Adipose tissue (tissue), 3 donors: Measurements from ENCODE around the gene EFL1. TPM values are rescaled to one million over a fixed set of nuclear protein-coding genes. Genes with fewer than 3 reads are reported as not detected.

Experiments
- H3K27ac ChIP-seq: one replicate; pipeline ENCODE4 v1.5.1; 2013; ENCODE audit warnings: low read depth, low read length
- WGBS, 3 donors: extraction: QIAGEN DNeasy Blood & Tissue Kit; methylation state at CpG; one replicate each; pipeline ENCODE4 v1.1.7; 2013; 5-methylcytosine and 5-hydroxymethylcytosine counted together
- polyA plus RNA-seq, 3 donors: library from polyadenylated mRNA; stranded (reverse); fragments of 200-250 nt; gene quantifications; one replicate each; pipeline ENCODE4 v1.2.3, GENCODE V29; 2013
- donor health status: healthy with polysubstance abuse.
- donor health status: Bipolar disorder and iron deficiency.
- donor health status: healthy.

Gene EFL1
- polyA plus RNA-seq, 3 donors = 3.5 to 5.7 (median 5.6) TPM

DNA sequence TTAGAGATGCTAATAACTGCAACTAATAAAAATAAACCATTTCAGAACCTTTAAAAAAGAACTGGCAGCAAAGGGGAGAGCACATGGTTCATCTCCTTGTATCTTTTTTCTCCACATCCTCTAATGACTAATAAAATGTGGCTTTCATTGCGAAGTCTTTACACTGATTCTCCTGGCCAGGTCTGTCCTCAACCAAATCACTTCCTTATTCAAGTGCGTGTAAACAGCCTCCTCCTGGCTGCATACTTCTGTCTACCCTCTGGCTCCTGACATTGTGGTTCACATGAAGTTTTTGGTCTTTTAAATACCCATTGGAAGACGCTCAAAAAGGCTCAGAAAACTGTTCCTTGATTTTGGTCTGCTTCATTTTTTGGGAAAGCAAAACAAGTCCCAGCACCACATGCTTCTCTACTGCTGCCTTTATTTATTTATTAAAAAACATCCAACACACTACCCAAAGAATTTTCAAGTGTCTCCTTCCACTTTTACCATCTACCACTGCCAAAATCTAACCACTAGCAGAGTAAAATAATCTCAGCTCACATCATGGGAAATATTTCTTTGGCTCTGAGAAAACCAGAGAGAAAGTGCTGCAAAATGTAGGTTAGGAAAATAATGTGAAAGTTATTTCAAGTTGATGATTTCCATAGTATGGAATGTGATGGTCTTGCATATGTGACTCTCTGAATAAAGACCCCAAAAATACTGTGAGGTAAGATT, 85.1 kb downstream of the EFL1 start:
- 63 to 89% (median 63%) methylated on average over 3 of the region's 3 CpGs for WGBS, 3 donors
- no peak overlapping the region for H3K27ac ChIP-seq

DNA sequence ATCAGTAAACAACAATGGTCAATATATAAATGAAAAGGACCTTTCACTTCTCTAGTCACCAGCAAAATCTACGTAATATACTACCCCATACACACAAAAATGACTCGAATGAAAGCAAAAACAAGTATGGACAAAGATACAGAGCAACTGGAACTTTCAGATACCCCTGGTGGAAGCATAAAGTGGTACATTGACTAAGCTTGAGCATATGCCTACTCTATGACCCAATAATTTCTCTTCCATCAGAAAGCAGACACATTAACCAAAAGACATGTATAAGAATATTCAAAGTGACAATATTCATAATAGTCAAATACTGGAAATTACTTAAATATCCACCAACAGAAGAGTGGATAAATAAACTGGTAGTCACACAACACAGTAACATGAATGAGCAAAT, 86.0 kb downstream of the EFL1 start:
- WGBS, 3 donors = 95 to 96% (median 95%) methylated on average over 2 of the region's 2 CpGs
- no peak overlapping the region for H3K27ac ChIP-seq

DNA sequence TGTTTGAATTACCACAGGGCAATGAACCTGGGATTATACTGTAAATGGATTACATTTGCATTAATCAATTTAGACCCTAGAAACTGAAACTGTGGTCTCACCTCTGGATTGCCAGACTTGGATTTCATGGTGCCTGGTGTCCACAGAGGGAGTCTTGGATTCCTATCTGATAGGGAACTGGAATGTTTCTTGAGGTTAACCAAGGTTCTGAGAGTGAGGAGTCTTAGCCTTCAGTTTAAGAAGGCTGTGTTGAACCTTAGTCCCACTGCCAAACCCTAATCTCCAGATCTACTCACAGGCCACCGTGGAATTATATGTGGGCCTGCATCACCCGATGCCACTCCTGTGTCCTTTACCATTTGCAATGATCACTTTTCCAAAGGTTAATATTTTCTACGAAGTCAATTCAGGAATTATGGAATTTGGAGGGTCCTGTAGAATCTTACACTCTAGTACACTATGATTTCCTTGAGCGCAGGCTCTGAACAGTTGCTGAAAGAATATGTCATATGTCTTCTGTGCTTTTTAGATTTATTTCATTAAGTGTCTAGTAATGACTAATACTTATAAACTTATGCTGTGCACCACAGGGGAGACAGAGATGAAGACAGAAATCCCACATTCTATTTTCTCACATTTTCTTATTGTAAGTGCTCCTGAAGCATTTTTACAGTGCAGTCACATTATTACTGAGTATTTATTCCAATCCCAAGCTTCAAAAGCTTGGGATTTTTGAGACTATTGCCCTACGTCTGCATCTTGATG, 87.9 kb downstream of the EFL1 start:
- WGBS, 3 donors = 92 to 98% (median 97%) methylated on average over 5 of the region's 5 CpGs
- H3K27ac ChIP-seq = no peak overlapping the region

DNA sequence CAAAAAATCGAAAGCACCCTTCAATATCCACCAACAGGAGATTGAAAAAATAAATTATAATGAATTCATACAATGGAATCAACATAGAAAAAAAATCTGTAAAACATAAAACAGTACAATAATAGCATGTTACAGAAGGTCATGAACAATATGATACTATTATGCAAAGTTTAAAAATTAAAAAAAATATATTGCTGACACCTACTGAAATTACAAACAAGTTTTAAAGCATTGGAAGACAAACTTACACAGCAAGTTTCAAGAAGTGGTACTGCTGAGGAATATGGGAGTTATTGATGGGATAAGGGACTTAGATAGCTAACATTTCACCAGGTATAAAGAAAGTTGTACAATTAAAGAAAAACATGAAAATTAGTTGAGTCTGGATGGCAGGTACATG, 89.4 kb downstream of the EFL1 start:
- 98 to 100% (median 99%) methylated on average over 1 of the region's 1 CpG for WGBS, 3 donors
- H3K27ac ChIP-seq = no peak overlapping the region

DNA sequence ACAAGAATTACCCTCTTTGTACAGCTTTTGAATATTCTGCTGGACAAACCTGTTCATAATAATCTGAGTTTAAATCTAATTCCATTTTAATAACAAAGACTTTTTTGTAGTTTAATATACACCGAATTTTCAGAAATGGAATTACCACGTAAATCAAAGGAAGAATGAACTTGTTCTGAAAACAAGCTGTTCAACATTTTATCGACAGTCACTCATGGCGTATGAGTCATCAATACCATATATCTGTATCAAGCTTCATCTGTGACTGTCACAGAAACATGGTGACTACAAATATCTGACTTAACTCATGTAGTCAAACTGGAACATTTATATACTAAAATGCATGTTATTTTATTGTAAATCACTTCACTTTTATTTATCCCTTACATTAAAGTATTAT, 90.0 kb downstream of the EFL1 start:
- no peak overlapping the region for H3K27ac ChIP-seq
- 96% methylated on average over 4 of the region's 4 CpGs for WGBS, 3 donors

DNA sequence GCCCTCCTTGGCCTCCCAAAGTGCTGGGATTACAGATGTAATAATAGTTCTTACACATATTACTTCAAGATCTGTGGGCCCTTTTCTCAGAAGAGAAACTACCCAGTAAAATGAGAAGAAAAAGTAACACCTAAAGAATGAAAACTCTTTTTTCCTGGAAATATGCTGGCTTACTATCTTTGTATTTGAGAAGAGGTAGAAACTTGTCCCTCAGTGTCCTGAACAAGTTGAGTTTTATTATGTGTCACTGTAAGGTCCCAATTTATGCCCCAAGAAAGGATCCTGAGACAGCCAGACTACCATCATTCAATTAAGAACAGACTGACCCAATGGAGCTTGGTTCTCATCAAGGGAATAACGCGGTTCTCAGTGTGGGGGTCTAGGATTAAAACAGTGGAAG, 93.8 kb downstream of the EFL1 start:
- 99 to 100% (median 100%) methylated on average over 2 of the region's 2 CpGs for WGBS, 3 donors
- no peak overlapping the region for H3K27ac ChIP-seq

DNA sequence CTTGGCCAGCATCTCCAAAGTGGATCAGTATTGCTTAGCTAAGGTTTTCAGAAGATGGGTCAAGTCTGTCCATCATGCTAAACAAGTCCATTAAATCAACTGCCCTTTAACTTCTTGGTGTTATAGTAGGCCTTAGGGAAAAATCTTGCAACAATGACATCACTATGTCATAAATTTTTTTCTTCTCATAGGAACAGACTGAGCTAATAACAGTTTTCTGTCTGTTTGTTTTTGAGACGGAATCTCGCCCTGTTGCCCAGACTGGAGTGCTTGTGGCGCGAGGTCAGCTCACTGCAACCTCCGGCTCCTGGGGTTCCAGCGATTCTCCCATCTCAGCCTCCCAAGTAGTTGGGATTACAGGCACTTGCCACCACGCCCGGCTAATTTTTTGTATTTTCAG, 94.2 kb downstream of the EFL1 start:
- no peak overlapping the region for H3K27ac ChIP-seq
- WGBS, 3 donors = 85 to 93% (median 88%) methylated on average over 8 of the region's 8 CpGs

DNA sequence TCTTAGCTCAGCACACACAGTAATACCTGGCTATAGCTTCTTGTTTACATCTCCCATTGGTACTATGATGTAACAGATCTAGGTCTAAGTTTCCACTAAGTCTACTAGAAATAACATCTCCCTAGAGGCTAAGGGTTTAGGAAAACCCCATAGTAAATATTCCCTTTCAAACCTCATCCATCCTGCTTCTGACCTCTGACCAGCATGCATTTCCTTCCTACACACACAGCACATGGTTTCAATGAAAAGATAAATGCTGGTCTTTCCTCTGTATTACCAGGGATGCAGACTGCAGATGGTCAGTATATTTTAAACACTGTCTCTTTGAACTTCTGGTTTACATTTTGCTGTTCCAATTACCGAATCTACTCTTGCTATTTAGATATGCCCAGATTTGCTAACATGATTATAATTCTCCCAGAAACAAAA, 96.6 kb downstream of the EFL1 start:
- 49 to 81% (median 65%) methylated on average over 1 of the region's 1 CpG for WGBS, 3 donors
- no peak overlapping the region for H3K27ac ChIP-seq

DNA sequence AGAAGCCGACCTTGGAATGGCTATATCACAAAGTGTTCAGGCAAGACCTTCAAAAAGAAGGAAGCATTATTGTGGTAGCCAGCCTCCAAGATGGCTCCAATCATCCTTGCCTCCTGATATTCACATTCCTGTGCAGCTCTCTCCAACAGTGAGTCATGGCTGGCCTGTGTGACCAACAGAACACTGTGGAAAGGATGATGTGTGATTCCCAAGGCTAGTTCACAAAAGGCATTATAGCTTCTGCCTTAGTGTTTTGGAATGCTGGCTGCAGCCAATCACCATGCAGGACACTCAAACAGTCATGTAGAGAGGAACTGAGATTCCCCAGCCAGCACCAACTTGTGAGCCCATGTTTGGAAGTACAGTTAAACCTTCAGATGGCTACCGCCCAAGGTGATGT, 102.6 kb downstream of the EFL1 start:
- WGBS, 3 donors = 97 to 98% (median 98%) methylated on average over 2 of the region's 2 CpGs
- H3K27ac ChIP-seq = no peak overlapping the region

DNA sequence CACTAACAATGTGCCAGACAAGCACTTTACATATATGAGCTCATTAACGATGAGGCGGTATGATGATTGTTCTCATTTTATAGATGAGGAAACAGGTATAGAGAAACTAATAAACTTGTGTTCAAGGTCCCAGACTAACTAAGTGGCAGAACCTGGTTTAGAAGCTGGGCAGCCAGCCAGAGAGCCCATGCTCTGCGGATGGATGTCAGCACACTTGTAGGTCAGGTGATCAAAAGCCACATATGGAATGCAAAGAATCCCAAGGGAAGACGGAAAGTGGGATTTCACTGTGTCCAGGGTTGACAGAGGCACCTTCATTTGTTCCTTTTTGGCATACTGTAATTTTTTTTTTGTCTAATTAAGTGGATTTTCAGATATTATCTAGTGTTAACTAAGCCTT, 103.7 kb downstream of the EFL1 start:
- 86 to 95% (median 94%) methylated on average over 4 of the region's 4 CpGs for WGBS, 3 donors
- no peak overlapping the region for H3K27ac ChIP-seq

DNA sequence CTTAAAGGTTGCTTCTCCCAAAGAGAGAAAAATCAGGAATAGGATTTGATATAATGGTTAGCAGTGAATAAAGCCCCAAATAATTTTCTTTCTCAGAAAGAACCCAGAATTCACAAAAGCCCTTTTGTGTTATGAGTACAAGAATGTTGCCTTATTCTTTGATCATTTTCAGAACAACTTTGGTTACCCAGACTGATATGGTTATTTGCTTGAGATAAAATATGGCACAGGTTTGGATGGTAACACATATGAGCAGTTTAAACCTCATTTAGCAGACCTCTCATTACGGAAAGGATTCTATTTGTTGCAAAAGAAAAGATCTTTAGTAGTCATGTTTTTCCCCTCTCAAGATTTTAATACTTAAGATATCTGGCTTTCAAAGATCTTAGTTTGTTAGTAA, 111.9 kb downstream of the EFL1 start:
- WGBS, 3 donors = 38 to 95% (median 93%) methylated on average over 1 of the region's 1 CpG
- no peak overlapping the region for H3K27ac ChIP-seq

DNA sequence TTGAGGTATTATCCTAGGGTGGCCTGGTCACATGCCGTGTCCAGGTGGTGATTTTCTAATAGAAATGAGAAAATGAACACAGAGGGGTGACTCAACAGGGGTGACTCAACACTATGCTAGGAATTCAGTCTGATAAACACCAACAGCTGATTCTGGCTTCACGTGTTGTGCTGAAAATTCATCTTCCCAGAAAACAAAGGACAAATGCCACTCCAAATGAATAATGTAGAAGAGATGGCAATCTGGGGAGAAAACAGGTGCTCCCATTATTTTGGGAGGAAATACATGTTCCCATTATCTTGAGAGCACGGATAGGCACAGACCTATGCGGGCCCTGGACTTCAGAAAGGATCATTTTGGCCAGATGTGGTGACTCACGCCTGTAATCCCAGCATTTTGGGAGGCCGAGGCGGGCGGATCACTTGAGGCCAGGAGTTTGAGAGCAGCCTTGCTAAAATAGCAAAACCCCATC, 115.5 kb downstream of the EFL1 start:
- H3K27ac ChIP-seq = no peak overlapping the region
- WGBS, 3 donors = 77 to 89% (median 86%) methylated on average over 8 of the region's 8 CpGs

DNA sequence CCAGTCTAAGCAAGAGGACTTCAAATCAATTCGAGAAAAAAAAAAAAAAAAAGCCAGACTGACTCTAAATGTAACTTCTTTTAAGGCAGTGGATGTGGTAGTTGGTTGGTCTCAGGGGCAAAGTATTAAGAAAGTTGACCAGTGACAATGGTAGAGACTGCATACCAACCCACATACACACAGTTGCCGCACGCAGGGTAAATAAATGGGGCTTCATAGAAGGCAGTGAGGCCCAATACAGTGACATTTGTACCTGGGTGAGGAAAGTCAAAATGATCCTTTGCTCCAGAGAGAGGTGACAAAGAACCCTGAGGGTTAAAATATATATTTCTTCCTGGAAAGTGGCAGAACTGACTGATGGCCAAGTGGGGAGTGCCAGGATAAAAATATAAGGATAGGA, 116.0 kb downstream of the EFL1 start:
- 88 to 100% (median 91%) methylated on average over 3 of the region's 3 CpGs for WGBS, 3 donors

DNA sequence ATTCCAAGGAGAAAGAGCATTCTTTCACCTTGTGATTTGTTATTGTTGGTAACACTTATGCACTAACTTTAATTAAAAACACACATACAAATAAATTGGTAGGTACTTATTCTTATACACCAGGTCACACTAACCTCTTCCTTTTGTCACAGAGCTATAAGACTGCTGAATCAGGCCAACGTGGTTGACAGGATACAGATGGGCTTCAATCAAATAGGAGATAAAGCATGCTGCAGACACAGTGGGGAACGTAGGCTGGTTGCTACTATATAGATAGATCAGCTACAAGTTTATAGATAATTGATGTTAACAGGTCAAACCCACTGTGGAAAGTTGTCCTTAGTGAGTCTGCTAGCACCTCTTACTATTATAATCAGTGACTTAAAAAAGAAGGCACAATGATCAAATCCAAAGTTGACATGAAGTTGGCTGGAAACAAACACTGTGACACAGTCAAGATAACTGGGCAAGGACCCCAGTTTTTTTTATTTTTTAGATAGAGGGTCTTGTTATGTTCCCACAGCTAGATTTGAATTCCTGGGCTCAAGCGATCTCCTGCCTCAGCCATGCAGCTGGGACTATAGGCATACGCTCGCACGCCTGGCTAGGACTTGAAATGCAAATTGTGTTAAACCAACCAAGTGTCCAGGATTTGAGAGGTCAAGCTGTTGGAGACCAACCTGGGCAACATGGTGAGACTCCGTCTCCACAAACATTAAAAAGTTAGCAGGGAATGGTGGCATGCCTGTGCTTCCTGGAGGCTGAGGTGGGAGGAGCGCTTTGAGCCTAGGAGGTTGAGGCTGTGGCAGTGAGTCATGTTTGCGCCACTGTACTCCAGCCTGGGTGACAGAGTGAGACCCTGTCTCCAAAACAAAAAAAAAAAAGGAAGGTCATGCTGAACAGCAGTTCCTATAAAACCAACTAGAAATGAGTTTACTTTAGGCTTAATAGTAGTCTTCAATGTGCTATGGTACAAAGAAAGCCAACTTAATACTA, 118.8 kb downstream of the EFL1 start:
- H3K27ac ChIP-seq = no peak overlapping the region
- WGBS, 3 donors = 87 to 92% (median 88%) methylated on average over 9 of the region's 9 CpGs

More for the DNA sequence above, 116.0 kb downstream of the EFL1 start:
- no peak overlapping the region for H3K27ac ChIP-seq

DNA sequence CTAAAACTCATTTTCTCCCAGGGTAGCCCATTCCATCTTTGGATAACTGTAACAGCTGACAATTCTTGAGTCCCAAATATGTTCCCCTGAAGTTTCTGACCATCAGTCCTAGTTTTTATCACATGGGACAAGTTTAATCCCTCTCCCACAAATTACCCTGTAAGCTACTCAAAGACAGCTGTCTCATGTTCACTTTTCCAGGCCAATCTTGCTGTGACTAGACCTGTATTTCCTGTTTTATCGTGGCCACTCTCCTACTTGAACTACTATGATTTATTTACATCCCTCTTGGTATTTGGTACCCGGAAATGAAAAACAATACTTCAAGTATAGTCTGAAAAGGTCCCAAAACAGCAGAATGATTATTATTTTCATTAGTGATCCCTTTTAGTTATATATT, 121.6 kb downstream of the EFL1 start:
- WGBS, 3 donors = 35 to 43% (median 38%) methylated on average over 2 of the region's 2 CpGs
- H3K27ac ChIP-seq = no peak overlapping the region

DNA sequence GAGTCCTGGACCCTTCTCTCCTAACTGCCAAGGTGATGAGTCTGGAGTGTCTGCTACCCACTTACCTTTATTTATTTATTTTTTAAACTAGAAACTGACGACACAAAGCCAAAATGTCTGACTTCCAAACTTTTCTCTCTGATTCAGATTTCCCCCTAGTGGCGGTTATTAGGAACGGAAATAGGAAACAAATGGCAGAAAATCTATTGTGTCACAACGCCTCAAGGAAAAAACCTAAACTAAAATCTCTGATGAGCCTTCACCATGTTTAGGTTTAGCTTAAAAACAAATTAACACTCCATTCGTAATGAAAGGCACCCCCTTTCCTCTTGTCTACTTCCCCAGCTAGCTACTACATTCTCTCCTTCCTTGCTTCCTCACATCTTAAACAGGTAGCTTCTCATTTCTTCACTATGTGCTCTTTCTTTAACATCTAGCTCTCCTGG, 122.7 kb downstream of the EFL1 start:
- WGBS, 3 donors = 5 to 11% (median 7%) methylated on average over 5 of the region's 5 CpGs
- no peak overlapping the region for H3K27ac ChIP-seq

DNA sequence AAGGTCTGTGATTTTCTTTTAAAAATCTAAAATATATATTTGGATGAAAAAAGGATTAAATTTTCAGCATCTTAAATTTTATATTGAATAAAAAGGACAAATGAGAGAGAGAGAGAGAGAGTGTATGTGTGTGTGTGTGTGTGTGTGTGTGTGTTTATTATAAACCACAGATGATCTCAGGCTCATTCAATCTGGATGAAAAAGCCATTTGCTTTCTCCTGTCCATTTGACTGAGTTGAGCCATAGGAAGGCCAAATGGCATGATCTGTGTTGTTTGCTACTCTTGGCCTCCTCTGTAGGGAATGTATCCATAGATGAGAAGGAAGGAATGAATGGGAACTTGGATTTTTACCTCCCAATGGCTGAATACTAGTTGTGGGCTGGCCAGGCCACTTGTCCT, 124.2 kb downstream of the EFL1 start:
- no peak overlapping the region for H3K27ac ChIP-seq

DNA sequence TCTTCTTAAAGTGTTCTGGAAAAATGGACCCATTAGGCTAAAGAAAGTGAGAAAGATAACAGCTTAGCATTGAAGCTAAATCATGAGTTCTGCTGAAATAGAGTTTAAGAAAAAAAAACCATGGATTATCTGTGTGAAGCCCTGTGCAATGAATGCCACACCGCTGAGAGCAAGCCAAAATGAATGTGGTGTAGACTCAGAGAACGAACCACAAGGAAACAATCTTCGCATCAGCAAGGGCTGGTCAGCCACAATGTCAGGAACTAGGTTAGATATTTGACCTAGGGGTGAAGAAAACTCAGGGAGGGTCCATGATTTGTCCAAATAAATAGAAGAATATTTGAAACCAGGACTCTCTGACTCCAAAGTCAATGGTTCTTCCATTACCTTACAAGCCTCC, 125.3 kb downstream of the EFL1 start:
- no peak overlapping the region for H3K27ac ChIP-seq

DNA sequence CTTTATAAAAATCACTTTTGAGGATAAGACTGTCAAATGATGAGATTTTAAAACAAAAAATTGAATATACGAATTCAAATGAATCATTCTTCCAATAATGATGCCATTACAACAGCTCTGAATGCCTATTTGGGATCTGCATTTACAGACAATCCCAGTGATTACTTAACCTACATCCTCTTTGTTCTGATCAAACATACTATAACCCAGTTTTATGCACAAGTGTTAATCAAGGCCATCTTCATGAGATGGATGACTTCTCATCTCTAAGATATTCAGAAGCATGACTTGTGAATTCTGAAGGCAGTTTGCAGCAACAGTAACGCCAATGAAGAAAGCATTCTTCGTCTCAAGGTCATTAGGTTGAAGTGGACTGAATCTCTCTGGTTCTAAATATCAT, 126.4 kb downstream of the EFL1 start:
- H3K27ac ChIP-seq = no peak overlapping the region
- 91 to 98% (median 98%) methylated on average over 3 of the region's 3 CpGs for WGBS, 3 donors

More for the DNA sequence above, 125.3 kb downstream of the EFL1 start:
- WGBS, 3 donors = 94 to 95% (median 95%) methylated on average over 3 of the region's 3 CpGs
